GM21717 (cell line): ENCODE data around the gene H1-8.
"Not testable (repeated sequence)": the region's sequence is repeated elsewhere in the genome, so short reads cannot be mapped to it uniquely, and the experiment has no call there.

Experiments used
- ATAC-seq: cut with Tn5 transposase; IDR thresholded peaks from one replicate; pipeline ENCODE4 v1.9.1; 2021; ENCODE audit warnings: mild to moderate bottlenecking, moderate library complexity; ENCODE audit not compliant: unreplicated experiment

The H1-8 gene

DNA sequence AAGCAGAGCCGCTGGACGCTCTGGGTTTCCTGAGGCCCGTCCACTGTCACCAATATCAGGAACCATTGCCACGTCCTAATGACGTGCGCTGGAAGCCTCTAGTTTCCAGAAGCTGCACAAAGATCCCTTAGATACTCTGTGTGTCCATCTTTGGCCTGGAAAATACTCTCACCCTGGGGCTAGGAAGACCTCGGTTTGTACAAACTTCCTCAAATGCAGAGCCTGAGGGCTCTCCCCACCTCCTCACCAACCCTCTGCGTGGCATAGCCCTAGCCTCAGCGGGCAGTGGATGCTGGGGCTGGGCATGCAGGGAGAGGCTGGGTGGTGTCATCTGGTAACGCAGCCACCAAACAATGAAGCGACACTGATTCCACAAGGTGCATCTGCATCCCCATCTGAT is 11.3 kb upstream of the H1-8 start:
- no peak for ATAC-seq

DNA sequence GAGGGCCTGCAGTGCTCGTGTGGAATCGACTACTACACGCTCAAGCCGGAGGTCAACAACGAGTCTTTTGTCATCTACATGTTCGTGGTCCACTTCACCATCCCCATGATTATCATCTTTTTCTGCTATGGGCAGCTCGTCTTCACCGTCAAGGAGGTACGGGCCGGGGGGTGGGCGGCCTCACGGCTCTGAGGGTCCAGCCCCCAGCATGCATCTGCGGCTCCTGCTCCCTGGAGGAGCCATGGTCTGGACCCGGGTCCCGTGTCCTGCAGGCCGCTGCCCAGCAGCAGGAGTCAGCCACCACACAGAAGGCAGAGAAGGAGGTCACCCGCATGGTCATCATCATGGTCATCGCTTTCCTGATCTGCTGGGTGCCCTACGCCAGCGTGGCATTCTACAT is 10.7 kb upstream of the H1-8 start:
- ATAC-seq = no peak

DNA sequence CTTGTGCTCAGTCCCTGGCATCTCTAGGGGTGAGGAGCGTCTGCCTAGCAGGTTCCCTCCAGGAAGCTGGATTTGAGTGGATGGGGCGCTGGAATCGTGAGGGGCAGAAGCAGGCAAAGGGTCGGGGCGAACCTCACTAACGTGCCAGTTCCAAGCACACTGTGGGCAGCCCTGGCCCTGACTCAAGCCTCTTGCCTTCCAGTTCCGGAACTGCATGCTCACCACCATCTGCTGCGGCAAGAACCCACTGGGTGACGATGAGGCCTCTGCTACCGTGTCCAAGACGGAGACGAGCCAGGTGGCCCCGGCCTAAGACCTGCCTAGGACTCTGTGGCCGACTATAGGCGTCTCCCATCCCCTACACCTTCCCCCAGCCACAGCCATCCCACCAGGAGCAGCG is 9.6 kb upstream of the H1-8 start:
- no peak for ATAC-seq

DNA sequence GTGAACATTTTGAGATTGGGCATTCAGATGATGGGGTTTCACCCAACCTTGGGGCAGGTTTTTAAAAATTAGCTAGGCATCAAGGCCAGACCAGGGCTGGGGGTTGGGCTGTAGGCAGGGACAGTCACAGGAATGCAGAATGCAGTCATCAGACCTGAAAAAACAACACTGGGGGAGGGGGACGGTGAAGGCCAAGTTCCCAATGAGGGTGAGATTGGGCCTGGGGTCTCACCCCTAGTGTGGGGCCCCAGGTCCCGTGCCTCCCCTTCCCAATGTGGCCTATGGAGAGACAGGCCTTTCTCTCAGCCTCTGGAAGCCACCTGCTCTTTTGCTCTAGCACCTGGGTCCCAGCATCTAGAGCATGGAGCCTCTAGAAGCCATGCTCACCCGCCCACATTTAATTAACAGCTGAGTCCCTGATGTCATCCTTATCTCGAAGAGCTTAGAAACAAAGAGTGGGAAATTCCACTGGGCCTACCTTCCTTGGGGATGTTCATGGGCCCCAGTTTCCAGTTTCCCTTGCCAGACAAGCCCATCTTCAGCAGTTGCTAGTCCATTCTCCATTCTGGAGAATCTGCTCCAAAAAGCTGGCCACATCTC is 8.4 kb upstream of the H1-8 start:
- ATAC-seq = no peak

DNA sequence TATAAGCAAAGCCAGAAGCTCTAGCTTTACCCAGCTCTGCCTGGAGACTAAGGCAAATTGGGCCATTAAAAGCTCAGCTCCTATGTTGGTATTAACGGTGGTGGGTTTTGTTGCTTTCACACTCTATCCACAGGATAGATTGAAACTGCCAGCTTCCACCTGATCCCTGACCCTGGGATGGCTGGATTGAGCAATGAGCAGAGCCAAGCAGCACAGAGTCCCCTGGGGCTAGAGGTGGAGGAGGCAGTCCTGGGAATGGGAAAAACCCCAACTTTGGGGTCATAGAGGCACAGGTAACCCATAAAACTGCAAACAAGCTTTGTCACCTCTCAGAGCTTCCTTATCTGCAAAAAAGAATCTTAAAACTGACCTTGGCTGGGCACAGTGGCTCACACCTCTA is 7.9 kb upstream of the H1-8 start:
- ATAC-seq = no peak

DNA sequence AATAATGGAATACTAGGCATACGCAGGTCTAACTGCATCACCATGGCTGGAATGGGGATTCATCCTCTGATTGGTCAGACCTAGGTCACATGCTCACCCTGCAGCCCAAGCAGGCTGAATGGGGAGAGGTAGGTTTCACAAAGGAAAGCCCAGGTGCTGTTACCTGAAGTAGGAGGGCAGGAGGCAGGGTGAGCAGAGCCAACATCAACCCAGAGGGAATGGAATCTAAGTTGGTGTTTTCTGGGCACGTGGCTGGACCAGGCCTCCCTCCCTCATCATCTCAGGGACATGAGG is 6.7 kb upstream of the H1-8 start:
- ATAC-seq = no peak

DNA sequence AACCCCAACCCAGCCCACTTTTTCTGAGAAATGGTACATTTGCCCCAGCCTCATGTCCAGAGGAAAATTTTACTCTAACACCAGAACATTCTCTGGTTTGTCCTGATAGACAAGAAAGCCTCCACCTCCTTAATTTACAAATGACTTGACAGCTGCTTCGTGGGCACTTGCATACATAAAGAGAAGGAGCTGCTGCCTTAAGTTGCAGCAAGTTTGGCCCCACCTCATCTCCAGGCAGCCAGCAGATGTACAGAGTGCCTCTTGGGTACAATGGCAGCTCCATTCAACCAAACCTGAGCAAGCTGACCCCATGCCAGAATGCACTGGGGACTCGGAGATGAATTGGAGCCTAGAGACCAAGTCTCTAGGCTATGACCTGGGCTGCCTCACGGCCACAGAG is 6.2 kb upstream of the H1-8 start:
- ATAC-seq = no peak

DNA sequence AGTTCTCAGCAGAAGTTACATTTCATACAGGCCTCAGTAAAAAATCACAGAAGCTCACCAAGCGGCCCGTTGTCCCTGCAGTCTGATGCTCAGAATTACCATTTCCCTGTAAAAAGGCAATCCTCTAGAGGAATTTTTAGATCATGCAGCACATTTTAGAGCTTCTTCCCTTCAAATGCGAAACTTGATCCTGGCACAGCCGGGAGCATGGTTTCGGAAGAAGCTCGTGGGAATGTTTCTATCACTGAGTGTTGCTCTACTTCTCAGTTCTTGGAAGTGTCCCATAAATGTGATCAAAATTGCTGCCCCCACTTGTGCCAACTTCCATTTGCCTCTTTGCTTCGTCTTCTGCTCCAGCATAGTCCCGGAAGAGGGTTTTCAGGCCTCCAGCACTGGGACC is 3.8 kb upstream of the H1-8 start:
- no peak for ATAC-seq

DNA sequence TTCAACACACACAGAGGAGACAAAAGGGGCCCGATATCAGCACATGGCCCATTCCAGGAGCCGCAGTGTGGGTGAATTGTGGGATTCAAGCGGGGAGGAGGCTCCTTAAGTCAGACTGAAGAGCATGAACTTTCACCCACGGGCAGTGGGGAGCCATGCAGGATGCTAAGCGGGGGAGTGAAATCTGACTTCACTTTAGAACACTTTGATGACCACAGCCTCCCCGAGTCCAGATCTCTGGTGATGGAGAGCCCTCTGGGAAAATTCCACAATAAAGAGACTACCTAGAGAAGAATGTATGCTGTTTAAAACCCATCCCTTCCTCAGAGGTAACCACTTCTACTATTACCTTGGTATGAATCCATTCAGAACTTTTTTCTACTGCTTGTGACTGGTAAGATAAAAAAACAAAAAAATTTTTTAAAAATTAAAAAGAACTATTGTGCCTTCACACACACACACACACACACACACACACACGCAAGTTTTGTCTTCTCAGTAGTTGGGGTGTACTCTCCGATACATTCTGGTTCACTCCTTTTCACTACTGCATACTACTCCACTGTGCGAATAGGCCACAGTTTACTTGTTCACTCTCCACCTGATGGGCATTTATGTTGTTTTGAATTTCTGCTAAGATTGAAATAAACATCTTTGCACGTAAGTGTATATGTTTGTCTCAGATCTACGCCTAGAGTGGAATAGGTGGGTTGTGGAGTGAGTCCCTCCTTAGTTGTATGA is 2.0 kb upstream of the H1-8 start:
- ATAC-seq = no peak

DNA sequence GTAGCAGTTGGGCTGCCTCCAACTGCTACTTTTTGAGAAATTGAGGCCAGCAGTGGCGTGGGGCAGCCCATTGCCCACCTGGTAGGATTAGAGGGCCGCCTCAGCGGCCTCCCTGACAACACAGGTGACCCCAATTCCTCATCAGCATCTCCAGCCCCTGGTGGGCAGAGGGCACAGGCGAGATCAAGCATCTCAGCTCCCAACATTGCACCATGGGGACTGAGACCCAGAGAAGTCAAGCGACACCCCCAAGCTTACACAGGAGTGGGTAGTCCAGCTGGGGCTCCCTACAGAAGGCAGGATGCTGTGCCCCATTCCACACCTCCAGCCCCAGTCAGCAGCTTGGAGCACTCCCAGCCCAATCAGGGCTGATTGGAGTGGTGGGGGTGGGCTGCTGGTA is 228 bp upstream of the H1-8 start:
- ATAC-seq = no peak

DNA sequence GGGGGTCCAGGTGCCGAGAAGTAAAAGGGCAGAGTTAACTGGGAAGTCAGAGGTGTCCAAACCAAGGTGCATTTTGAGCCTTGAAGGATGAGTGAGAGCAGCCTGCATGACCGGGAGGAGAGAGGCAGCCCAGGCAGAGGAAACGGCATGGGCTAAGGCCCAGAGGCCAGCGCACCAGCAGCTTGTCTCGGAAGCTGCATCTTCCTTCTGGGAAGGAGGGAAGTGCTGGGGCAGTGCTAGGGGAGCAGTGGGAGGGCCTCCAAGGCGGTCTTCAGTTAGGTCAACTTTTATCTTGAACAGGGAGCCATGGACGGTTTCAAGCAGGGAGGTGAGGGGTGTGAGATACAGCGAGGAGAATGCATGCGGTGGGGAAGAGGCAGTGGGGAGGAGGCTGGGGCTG is 1.0 kb downstream of the H1-8 start:
- ATAC-seq = no peak

DNA sequence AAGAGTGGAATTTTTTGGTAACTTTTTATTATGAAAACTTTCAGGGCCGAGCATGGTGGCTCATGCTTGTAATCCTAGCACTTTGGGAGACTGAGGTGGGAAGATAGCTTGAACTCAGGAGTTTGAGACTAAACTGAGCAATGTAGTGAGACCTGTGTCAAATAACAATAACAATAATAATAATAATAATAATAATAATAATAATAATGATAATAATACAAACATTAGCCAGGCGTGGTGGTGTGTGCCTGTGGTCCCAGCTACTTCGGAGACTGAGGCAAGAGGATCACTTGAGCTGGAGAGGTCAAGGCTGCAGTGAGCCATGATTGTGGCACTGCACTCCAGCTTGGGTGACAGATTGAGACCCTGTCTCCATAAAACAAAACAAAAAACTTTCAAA is 3.0 kb downstream of the H1-8 start:
- ATAC-seq = not testable (repeated sequence)

DNA sequence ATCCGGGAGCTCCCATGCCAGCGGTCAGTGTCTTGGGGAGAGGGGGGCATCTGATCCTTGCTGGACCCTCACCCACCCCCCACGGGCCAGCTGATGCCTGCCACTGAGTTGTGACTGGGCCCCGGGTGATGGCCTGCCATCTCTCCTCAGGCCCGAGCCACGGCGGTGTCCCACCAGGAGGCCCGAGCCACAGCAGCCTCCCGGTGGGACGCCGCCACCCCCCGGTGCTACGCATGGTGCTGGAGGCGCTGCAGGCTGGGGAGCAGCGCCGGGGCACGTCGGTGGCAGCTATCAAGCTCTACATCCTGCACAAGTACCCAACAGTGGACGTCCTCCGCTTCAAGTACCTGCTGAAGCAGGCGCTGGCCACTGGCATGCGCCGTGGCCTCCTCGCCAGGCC is 4.3 kb downstream of the H1-8 start:
- ATAC-seq = no peak

DNA sequence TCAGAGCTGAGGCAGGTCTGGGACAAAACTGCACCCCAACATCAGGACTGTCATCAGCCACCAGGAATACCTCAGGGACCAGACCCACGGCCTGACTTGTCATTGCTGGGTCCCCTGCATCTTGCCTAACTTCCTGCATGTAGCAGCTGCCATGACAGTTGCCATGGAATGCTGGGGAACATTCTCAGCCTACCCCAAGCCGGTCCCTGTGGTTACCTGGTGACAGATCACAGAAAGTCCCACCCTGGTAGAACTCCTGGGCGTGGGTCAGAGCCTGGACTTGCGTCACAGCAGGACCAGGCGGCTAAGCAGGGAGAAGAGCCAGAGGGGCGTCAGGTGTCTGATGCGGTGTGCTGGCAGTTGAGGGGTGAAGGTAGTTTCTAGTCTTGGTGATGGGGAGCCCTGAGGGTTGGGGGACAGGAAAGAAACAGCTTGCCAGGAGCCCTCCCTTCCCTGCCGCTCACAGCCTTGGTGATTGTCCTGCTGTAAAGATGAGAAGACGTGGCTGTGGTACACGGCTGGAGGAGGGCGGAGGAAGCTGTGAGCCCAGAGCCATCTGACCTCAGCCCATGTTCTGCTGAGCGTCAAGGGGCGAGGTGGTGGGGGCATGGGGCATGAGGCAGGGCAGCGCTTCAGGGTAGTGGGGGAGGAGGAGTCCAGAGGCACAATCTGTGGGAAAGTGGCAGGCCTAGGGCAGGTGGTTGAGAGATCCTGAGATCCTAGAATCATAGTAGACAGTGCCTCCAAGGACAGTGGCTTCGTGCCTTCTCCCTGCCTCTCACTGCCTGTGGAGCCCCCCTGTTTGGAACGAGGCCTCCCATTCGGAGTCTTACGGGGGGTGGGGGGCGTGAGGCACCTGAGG is 5.4 kb downstream of the H1-8 start:
- ATAC-seq = no peak

DNA sequence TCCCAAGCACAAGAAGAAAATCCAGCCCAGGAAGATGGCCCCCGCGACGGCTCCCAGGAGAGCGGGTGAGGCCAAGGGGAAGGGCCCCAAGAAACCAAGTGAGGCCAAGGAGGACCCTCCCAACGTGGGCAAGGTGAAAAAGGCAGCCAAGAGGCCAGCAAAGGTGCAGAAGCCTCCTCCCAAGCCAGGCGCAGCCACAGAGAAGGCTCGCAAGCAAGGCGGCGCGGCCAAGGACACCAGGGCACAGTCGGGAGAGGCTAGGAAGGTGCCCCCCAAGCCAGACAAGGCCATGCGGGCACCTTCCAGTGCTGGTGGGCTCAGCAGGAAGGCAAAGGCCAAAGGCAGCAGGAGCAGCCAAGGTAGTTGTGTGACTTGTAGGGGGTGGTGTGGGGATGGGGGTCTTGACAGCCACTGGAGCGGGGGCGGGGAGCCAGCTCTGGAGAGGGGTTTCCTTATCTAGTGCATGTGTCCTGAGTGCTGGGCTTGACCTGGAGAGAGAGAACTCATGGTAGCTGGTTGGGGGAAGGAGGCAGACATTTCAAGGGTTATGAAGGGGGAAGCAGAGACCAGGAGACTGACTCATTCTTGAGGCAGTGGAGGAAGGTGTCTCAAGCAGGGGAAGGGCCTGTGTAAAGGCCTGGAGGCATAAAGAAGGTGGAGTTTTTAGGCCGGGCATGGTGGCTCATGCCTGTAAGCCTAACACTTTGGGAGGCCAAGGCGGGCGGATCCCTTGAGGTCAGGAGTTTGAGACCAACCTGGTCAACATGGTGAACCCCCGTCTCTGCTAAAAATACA is 6.2 kb downstream of the H1-8 start:
- ATAC-seq = no peak

DNA sequence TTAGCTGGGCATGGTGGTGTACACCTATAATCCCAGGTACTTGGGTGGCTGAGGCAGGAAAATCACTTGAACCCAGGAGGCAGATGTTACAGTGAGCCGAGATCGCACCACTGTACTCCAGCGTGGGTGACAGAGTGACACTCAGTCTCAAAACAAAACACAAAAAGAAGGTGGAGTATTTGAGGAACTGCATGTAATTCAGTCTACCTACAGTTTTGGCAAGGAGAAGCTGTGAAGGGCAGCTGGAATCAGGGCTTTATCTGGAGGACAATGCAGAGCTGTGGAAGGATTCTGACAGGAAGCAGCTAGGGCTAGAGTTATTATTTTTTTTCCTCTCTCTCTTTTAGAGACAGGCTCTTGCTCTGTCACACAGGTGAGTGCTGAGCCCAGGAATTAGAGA is 6.8 kb downstream of the H1-8 start:
- ATAC-seq = no peak

DNA sequence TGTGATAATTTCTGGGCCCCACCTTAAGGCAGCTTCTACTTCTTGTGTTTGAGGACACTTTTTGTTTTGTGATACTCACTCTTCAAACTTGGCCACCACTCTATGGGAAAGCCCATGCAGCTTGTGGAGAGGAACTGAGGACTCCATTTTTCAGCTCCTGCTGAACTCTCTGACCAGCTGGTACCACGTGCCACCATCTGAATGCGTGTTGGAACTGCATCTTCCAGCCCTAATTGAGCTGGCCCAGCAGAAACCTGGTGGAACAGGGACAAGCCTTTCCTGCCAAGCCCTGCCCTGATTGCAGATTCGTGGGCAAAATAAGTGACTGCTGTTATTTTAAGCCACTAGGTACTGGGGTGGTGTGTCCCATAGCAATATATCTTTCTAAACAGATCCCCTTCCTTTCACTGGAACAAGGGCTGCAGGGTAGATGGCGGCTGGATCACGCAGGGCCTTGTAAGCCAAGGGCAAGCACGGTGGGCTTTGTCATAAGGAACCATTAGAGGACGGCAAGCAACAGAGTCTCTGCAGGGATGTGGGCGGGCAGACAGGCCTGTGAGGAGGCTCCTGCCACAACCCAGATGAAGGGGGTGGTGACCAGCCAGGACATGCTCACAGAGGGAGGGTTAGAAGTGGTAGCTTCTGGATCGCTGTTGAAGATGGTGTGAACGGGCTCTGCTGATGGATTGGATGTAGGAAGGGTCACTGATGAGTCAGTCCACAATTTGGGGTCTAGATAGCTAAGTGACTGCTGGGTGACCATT is 9.5 kb downstream of the H1-8 start:
- ATAC-seq = no peak

DNA sequence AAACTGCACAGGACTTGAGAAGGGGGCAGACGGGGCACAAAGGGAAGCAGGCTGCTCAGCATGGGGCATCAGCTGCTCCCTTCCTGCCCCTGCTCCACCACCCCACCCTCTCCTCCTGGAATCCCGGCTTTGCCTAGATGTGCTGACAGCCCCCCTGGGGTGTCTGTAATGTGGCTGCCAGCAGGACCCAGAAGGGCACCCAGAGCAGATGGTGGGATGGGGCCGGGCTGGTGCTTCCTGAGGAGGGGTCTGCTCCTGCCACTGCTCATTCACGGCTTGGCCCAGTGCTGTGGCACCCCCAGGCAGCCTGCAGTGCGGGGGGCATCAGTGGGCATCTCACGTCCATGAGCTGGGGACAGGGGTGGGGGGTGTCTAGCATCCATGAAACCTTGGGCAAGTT is 10.2 kb downstream of the H1-8 start:
- no peak for ATAC-seq

DNA sequence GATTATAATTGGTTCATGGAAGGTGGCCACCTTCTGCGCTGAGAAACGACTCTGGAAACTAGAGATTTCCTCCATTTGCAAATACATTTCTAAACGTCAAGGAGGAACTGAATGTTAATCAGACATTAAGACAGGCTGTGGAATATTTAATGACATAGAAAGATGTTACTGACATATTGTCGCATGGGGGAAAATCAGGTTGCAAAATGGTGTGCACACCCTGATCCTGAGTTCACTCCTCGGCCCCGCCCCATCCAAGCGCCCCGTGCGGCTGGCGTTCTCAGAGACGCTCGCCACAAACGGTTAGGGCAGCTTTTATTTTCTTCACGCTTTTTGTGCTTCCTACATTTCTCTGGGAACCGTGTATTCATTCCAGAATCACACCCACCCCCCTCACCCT is 10.7 kb downstream of the H1-8 start:
- ATAC-seq = no peak

DNA sequence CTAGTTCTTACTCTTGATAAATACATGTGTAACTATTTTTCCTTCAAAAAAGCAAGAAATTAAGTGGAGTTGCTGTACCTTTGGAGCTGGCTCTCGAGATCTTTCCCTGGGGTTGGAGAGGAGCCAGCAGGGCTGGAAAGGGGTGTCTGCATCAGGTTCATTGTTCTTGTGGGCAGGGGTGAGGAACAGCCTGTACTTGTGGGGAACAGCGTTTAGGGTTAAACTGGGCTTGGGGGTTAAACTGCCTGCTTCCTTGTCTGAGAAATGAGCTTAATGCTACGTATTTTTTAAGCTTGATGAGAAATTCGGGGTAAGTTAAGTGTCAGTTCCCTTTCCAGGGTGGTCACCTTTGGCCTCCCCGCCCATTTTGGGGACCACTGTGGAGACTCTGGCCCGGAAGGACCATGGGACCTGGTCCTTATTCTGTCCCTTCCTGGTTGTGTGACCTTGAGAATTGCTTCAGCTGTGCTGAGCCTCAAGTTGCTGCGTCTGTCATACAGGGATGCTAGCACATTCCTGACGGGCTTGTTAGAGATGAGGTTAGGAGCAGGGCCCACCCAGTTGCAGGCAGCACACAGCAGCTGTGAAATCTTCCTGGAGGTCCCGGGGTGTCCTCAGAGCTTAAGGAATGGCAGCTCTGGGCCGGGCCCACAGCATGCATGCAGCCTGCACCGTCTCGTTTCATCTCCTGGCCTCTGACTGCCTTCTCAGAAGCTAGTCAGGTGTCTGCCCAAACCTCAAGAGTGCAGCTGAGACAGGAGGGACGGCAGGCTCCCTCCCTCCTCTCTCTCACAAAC is 11.6 kb downstream of the H1-8 start:
- no peak for ATAC-seq
